KMS-11 (cell line): ENCODE measurements around the gene CDK6.
A peak's percentile ranks its signal among the peaks of the same experiment; 100 is the strongest.

ENCODE experiments used
- H2AFZ ChIP-seq: fragments of 200-600 bp; sonication (generic); 2 replicates; pipeline ENCODE4 v1.6.1; 2016; ENCODE audit warnings: antibody characterized with exemption, mixed run types, low read depth
- H3K27ac ChIP-seq: fragments of 200-600 bp; sonication (generic); 2 replicates; pipeline ENCODE4 v1.6.1; 2016; ENCODE audit warnings: mild to moderate bottlenecking, mixed run types
- H3K27me3 ChIP-seq: fragments of 200-600 bp; sonication (generic); 2 replicates; pipeline ENCODE4 v1.6.1; 2017; ENCODE audit warnings: mild to moderate bottlenecking, low read depth, mixed run types, moderate library complexity; ENCODE audit not compliant: insufficient read depth
- H3K36me3 ChIP-seq: fragments of 200-600 bp; sonication (generic); 2 replicates; pipeline ENCODE4 v1.6.1; 2017; ENCODE audit warnings: mild to moderate bottlenecking, mixed run types; ENCODE audit not compliant: insufficient read depth
- H3K4me1 ChIP-seq: fragments of 200-600 bp; sonication (generic); 2 replicates; pipeline ENCODE4 v1.6.1; 2016; ENCODE audit warnings: mild to moderate bottlenecking, low read depth, mixed run types; ENCODE audit not compliant: poor library complexity, severe bottlenecking
- H3K4me2 ChIP-seq: fragments of 200-600 bp; sonication (generic); 2 replicates; pipeline ENCODE4 v1.7.0; 2016; ENCODE audit warnings: mild to moderate bottlenecking, mixed run types
- H3K4me3 ChIP-seq: fragments of 200-600 bp; sonication (generic); IDR thresholded peaks from 2 replicates; pipeline ENCODE4 v1.6.1; 2017; ENCODE audit warnings: low read depth, low read length, mixed read lengths; ENCODE audit not compliant: insufficient read depth
- H3K79me2 ChIP-seq: fragments of 200-600 bp; sonication (generic); 2 replicates; pipeline ENCODE4 v1.6.1; 2016; ENCODE audit warnings: low read depth, mixed run types; ENCODE audit not compliant: insufficient read depth
- H3K9ac ChIP-seq: fragments of 200-600 bp; sonication (generic); 2 replicates; pipeline ENCODE4 v1.6.1; 2016; ENCODE audit warnings: mild to moderate bottlenecking, mixed run types
- H4K20me1 ChIP-seq: fragments of 200-600 bp; sonication (generic); 2 replicates; pipeline ENCODE4 v1.6.1; 2016; ENCODE audit warnings: mild to moderate bottlenecking, mixed run types; ENCODE audit not compliant: insufficient read depth
- TF ChIP-seq, protein P1 (sequence below): fragments of 200-600 bp; sonication (generic); conservative IDR thresholded peaks from 2 replicates; pipeline ENCODE4 v1.6.1; 2017; ENCODE audit warnings: low read depth, mild to moderate bottlenecking, antibody characterized with exemption, low read length, moderate library complexity, mixed read lengths

Gene CDK6

GRCh38 chr7:92612501-92612900 lies 223.9 kb downstream of the CDK6 start:
- TF ChIP-seq, protein P1, sequence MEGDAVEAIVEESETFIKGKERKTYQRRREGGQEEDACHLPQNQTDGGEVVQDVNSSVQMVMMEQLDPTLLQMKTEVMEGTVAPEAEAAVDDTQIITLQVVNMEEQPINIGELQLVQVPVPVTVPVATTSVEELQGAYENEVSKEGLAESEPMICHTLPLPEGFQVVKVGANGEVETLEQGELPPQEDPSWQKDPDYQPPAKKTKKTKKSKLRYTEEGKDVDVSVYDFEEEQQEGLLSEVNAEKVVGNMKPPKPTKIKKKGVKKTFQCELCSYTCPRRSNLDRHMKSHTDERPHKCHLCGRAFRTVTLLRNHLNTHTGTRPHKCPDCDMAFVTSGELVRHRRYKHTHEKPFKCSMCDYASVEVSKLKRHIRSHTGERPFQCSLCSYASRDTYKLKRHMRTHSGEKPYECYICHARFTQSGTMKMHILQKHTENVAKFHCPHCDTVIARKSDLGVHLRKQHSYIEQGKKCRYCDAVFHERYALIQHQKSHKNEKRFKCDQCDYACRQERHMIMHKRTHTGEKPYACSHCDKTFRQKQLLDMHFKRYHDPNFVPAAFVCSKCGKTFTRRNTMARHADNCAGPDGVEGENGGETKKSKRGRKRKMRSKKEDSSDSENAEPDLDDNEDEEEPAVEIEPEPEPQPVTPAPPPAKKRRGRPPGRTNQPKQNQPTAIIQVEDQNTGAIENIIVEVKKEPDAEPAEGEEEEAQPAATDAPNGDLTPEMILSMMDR, result no peak
- no peaks in the 10 kb centered on the region for H3K27me3 ChIP-seq
- no peak overlapping the region for H3K9ac ChIP-seq
- H3K4me3 ChIP-seq, result no peak overlapping the region
- no peak overlapping the region for H3K4me2 ChIP-seq
- H3K79me2 ChIP-seq, result no peaks in the 10 kb centered on the region
- H3K36me3 ChIP-seq, result peaks cover 4% of the 10 kb centered on the region; the same call in 1 of the 2 replicates
- H2AFZ ChIP-seq, result no peak overlapping the region
- H3K4me1 ChIP-seq, result peaks cover 36% of the 10 kb centered on the region
- H3K27ac ChIP-seq, result no peak overlapping the region
- 0 out of 2 replicates have a peak, but pooled peaks cover 7% of the 10 kb centered on the region for H4K20me1 ChIP-seq

DNA sequence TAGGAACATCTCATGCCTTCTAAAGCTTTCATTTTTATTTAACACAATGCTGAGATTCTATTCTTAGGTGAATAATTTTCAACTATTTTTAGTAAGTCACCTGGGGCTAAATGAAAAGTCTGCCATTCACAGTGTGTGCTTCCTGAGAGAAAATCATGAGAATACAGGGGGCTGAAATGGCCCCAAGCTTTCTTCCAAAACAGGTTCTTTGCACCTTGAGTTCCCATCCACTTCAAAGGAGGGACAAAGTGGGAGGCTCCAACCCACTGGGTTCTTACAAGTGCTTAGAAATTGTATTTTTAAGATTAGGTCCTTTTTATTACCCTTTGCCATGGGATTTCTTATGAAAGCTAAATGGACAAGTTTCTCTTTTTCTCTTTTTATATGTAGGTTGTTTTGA lies 224.6 kb downstream of the CDK6 start:
- peaks cover 36% of the 10 kb centered on the region for H3K4me1 ChIP-seq

DNA sequence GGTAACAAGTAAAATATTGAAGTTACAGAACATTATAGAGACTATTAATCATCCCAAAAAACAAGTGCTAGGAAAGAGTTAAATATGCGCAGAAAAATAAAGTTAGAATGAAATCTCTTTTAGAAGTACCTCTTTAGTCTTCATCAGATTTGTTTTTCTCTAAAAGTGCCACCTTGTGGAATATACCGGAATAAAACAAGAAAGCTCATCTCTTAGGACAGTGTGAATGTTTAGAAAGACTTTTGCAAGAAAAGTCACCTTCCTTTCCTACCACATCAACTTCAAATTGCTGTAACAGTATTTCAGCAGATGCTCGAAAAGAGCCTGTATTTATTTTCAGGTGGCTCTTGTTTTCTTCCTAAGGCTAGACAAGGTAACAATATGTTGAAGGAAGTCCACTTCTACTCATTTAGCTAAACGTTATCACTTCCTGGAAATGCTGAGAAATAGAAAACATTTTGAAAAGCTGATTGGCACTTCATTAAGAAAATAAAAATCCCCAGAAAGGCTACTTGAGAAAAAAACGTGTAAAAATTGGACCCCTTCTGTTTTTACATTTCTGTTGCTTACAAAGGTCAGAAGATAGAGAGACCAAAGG lies 226.4 kb downstream of the CDK6 start:
- H3K4me1 ChIP-seq, result peaks cover 24% of the 10 kb centered on the region
- 0 out of 2 replicates have a peak, but pooled peaks cover 7% of the 10 kb centered on the region for H4K20me1 ChIP-seq
- no peaks in the 10 kb centered on the region for H3K79me2 ChIP-seq
- no peak overlapping the region for H3K27ac ChIP-seq
- no peak overlapping the region for H3K9ac ChIP-seq
- H3K4me2 ChIP-seq, result no peak overlapping the region
- no peaks in the 10 kb centered on the region for H3K27me3 ChIP-seq
- H3K36me3 ChIP-seq, result peaks cover 3% of the 10 kb centered on the region; the same call in 1 of the 2 replicates
- no peak overlapping the region for H2AFZ ChIP-seq
- H3K4me3 ChIP-seq, result no peak overlapping the region
- TF ChIP-seq, protein P1, result peak; percentile 53

More for the DNA sequence above, 224.6 kb downstream of the CDK6 start:
- Histone ChIP-seq H2AFZ (no peak overlapping the region), H3K79me2 (no peaks in the 10 kb centered on the region), H4K20me1 (0 out of 2 replicates have a peak, but pooled peaks cover 7% of the 10 kb centered on the region), H3K4me3 (no peak overlapping the region), H3K4me2 (no peak overlapping the region), H3K9ac (no peak overlapping the region), H3K27ac (no peak overlapping the region), H3K36me3 (peaks cover 4% of the 10 kb centered on the region; the same call in 1 of the 2 replicates), H3K27me3 (no peaks in the 10 kb centered on the region)
- TF ChIP-seq, protein P1, result no peak

DNA sequence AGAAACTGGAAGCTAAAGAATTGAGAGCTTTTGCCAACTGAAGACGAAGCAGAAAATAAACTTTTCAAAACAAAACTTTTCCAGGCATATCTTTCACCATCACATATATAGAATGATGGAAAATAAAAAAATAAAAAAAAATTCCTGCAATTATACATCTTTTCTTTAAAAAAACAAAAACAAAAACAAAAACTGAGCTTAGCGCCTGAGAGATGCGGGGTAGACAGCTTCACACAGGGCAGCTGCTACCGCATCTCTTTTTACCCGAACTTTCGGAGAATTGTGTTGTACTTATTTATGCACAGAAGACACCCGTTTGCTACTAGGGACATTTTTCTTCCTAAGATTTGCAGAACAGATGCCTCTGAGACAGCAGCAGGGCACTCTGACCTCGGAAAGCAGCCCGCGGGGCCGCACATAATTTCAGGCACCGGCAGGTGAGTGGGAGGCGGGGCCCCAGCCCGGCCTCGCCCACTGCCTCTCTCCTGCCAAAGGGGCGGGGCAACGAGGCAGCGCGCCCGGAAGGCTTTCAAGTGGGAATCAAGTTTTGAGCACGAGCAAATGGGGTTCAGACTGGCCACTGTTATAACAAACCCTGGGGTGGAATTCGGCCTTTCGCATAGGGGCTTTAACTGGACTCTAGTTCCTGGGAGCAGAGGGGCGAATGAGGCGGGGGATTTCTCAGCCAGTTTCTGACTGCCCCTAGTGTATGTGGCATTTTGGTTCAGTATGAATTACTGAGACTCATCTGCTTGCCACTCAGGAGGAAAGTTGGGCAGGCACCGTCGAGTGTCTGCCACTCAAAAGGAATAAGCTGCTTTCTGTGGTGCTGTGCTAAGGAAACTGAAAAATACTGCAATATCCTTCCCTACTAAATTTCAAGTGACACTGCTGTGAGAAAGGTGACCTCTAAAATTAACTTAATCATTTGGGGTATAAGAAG lies 227.7 kb downstream of the CDK6 start:
- H3K9ac ChIP-seq, result no peak overlapping the region
- no peaks in the 10 kb centered on the region for H3K79me2 ChIP-seq
- H3K4me2 ChIP-seq, result no peak overlapping the region
- H3K4me1 ChIP-seq, result peaks cover 13% of the 10 kb centered on the region
- H3K27ac ChIP-seq, result no peak overlapping the region
- H3K36me3 ChIP-seq, result no peaks in the 10 kb centered on the region
- no peak overlapping the region for H2AFZ ChIP-seq
- TF ChIP-seq, protein P1, result no peak
- 0 out of 2 replicates have a peak, but pooled peaks cover 7% of the 10 kb centered on the region for H4K20me1 ChIP-seq
- H3K27me3 ChIP-seq, result no peaks in the 10 kb centered on the region
- no peak overlapping the region for H3K4me3 ChIP-seq
